ENCODE results near the gene PARD3. TPM values are rescaled to one million over a fixed set of nuclear protein-coding genes. Genes with fewer than 3 reads are reported as not detected.

The PARD3 gene
- total and polyA plus RNA-seq, 2 donors (not counting 1 experiment from before 2014, with no cell fraction given): 24.0 to 46.4 TPM

GRCh38 chr10:34801097-34801733, 13.9 kb downstream of the PARD3 start:
- Histone ChIP-seq H3K27ac (ENCODE audit: insufficient read depth, low read length) (no peak overlapping the region), H2AFZ (ENCODE audit: low read length) (no peak overlapping the region), H3K9me3 (ENCODE audit: control insufficient read depth, insufficient read depth, low read depth, low read length) (no peaks in the 10 kb centered on the region), H3K36me3 (ENCODE audit: control insufficient read depth, insufficient read depth, low read length) (no peaks in the 10 kb centered on the region), H3K4me2 (ENCODE audit: extremely low read depth, insufficient read depth, low read length) (peak overlapping the region; percentile 45), H4K20me1 (ENCODE audit: control insufficient read depth, extremely low read depth, insufficient read depth, low read length) (no peaks in the 10 kb centered on the region), H3K4me3 (replicated peaks in 1 of 4; ENCODE audit: control extremely low read depth in 1 of 4, insufficient read depth in 1 of 4, low read depth in 3 of 4, low read length in 4 of 4) (no peak overlapping the region), H3K9ac (ENCODE audit: insufficient read depth, low read length) (no peak overlapping the region), H3K79me2 (ENCODE audit: control insufficient read depth, insufficient read depth, low read length) (no peaks in the 10 kb centered on the region), H3K4me1 (ENCODE audit: control insufficient read depth, extremely low read depth, insufficient read depth, low read length) (no peaks in the 10 kb centered on the region), H3K27me3 (ENCODE audit: control insufficient read depth, insufficient read depth, low read length) (no peaks in the 10 kb centered on the region)
- TF ChIP-seq EZH2 (IDR thresholded peaks at IDR 0.05; ENCODE audit: low read length, missing control alignments) (no peak), CTCF (conservative IDR thresholded peaks at IDR 0.05 in 1 of 2, IDR thresholded peaks at IDR 0.05 in 1 of 2; ENCODE audit: low read depth in 1 of 2, low read length in 2 of 2) (no peak)
- DNase-seq (ENCODE audit: low read depth in 2 of 2): peak in 1 of 2 donors; percentile 73

- no peaks in the 10 kb centered on the region for H3K79me2 ChIP-seq (ENCODE audit: control insufficient read depth, insufficient read depth, low read length)
- no peak overlapping the region for H3K27ac ChIP-seq (ENCODE audit: insufficient read depth, low read length)
- no peak overlapping the region for H2AFZ ChIP-seq (ENCODE audit: low read length)
- H3K27me3 ChIP-seq (ENCODE audit: control insufficient read depth, insufficient read depth, low read length): no peaks in the 10 kb centered on the region
- no peaks in the 10 kb centered on the region for H3K4me1 ChIP-seq (ENCODE audit: control insufficient read depth, extremely low read depth, insufficient read depth, low read length)
- no peak overlapping the region for H3K9ac ChIP-seq (ENCODE audit: insufficient read depth, low read length)
- TF ChIP-seq EZH2 (IDR thresholded peaks at IDR 0.05; ENCODE audit: low read length, missing control alignments): no peak
- no peak for TF ChIP-seq CTCF (conservative IDR thresholded peaks at IDR 0.05 in 1 of 2, IDR thresholded peaks at IDR 0.05 in 1 of 2; ENCODE audit: low read depth in 1 of 2, low read length in 2 of 2)
- no peaks in the 10 kb centered on the region for H3K9me3 ChIP-seq (ENCODE audit: control insufficient read depth, insufficient read depth, low read depth, low read length)
- H3K36me3 ChIP-seq (ENCODE audit: control insufficient read depth, insufficient read depth, low read length): no peaks in the 10 kb centered on the region
- DNase-seq (ENCODE audit: low read depth in 2 of 2): peak in 1 of 2 donors; percentile 7
- no peak overlapping the region for H3K4me3 ChIP-seq (replicated peaks in 1 of 4; ENCODE audit: control extremely low read depth in 1 of 4, insufficient read depth in 1 of 4, low read depth in 3 of 4, low read length in 4 of 4)
- no peaks in the 10 kb centered on the region for H4K20me1 ChIP-seq (ENCODE audit: control insufficient read depth, extremely low read depth, insufficient read depth, low read length)
- peak overlapping the region; percentile 45 for H3K4me2 ChIP-seq (ENCODE audit: extremely low read depth, insufficient read depth, low read length)
Measured at GRCh38 chr10:34800624-34801023, 14.5 kb downstream of the PARD3 start.

- Histone ChIP-seq H4K20me1 (ENCODE audit: control insufficient read depth, extremely low read depth, insufficient read depth, low read length) (no peaks in the 10 kb centered on the region), H3K4me3 (replicated peaks in 1 of 4; ENCODE audit: control extremely low read depth in 1 of 4, insufficient read depth in 1 of 4, low read depth in 3 of 4, low read length in 4 of 4) (no peak overlapping the region), H3K27me3 (ENCODE audit: control insufficient read depth, insufficient read depth, low read length) (no peaks in the 10 kb centered on the region), H3K36me3 (ENCODE audit: control insufficient read depth, insufficient read depth, low read length) (no peaks in the 10 kb centered on the region), H3K79me2 (ENCODE audit: control insufficient read depth, insufficient read depth, low read length) (no peaks in the 10 kb centered on the region), H3K9ac (ENCODE audit: insufficient read depth, low read length) (no peak overlapping the region), H3K9me3 (ENCODE audit: control insufficient read depth, insufficient read depth, low read depth, low read length) (no peaks in the 10 kb centered on the region), H3K4me1 (ENCODE audit: control insufficient read depth, extremely low read depth, insufficient read depth, low read length) (no peaks in the 10 kb centered on the region), H3K4me2 (ENCODE audit: extremely low read depth, insufficient read depth, low read length) (no peak overlapping the region), H3K27ac (ENCODE audit: insufficient read depth, low read length) (no peak overlapping the region), H2AFZ (ENCODE audit: low read length) (no peak overlapping the region)
- no peak for TF ChIP-seq EZH2 (IDR thresholded peaks at IDR 0.05; ENCODE audit: low read length, missing control alignments)
- no peak for TF ChIP-seq CTCF (conservative IDR thresholded peaks at IDR 0.05 in 1 of 2, IDR thresholded peaks at IDR 0.05 in 1 of 2; ENCODE audit: low read depth in 1 of 2, low read length in 2 of 2)
- no peak for DNase-seq (ENCODE audit: low read depth in 2 of 2)
Measured at GRCh38 chr10:34798654-34799053, 16.4 kb downstream of the PARD3 start.

Data from fibroblast of lung (primary cell).